Measurements from ENCODE around the gene LRRC23.
"Not testable (repeated sequence)": the region's sequence is repeated elsewhere in the genome, so short reads cannot be mapped to it uniquely, and the experiment has no call there.

Gene LRRC23

DNA sequence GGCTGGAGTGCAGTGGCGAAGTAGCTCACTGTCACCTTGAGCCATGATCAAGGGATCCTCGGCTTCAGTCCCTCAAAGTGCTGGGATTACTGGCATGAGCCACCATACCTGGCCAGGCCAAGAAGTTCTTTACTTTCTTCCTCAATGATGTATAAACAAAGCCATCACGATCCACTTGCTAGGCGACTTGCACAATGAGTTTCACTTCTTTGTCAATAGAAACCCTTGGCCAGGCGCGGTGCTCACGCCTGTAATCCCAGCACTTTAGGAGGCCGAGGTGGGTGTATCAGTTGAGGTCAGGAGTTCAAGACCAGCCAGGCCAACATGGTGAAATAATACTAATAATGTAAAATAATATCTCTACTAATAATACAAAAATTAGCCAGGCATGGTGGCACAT is 17.2 kb upstream of the LRRC23 start:
- no peak overlapping the region for H3K27ac Mint-ChIP-seq
- H3K36me3 Mint-ChIP-seq (ENCODE audit: low read depth), result peaks cover 14% of the 10 kb centered on the region
- H3K4me3 Mint-ChIP-seq, result no peak overlapping the region
- H3K9me3 Mint-ChIP-seq, result no peaks in the 10 kb centered on the region
- no peaks in the 10 kb centered on the region for H3K27me3 Mint-ChIP-seq
- H3K4me1 Mint-ChIP-seq (ENCODE audit: low read depth), result peaks cover 21% of the 10 kb centered on the region

DNA sequence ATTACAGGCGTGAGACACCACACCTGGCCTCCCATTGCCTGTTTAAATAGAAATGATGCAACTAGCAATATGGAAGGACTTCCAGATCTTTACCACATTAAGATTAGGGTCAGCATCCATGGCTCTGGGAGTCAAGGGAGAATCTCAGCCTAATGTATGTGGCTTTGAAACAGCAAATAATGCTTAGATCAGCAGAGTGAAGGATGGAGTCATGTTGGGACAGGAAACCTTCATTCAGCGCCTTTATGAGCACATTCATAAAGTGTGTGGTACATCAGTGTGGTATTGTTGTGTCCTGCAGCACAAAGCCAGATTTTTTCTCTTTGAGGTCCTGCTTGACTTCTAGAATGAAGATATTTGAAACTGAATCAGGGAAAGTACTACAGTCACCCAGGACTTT is 16.3 kb upstream of the LRRC23 start:
- H3K4me3 Mint-ChIP-seq, result no peak overlapping the region
- H3K36me3 Mint-ChIP-seq (ENCODE audit: low read depth), result peaks cover 11% of the 10 kb centered on the region
- H3K9me3 Mint-ChIP-seq, result no peaks in the 10 kb centered on the region
- H3K27me3 Mint-ChIP-seq, result no peaks in the 10 kb centered on the region
- peaks cover 23% of the 10 kb centered on the region for H3K4me1 Mint-ChIP-seq (ENCODE audit: low read depth)
- H3K27ac Mint-ChIP-seq, result no peak overlapping the region

- not testable (repeated sequence) for H3K4me3 Mint-ChIP-seq, H3K9me3 Mint-ChIP-seq, H3K27me3 Mint-ChIP-seq, H3K27ac Mint-ChIP-seq
- peaks cover 11% of the 10 kb centered on the region for H3K36me3 Mint-ChIP-seq (ENCODE audit: low read depth)
- H3K4me1 Mint-ChIP-seq (ENCODE audit: low read depth), result peaks cover 23% of the 10 kb centered on the region
Measured at GRCh38 chr12:6888794-6889193, 15.8 kb upstream of the LRRC23 start.

DNA sequence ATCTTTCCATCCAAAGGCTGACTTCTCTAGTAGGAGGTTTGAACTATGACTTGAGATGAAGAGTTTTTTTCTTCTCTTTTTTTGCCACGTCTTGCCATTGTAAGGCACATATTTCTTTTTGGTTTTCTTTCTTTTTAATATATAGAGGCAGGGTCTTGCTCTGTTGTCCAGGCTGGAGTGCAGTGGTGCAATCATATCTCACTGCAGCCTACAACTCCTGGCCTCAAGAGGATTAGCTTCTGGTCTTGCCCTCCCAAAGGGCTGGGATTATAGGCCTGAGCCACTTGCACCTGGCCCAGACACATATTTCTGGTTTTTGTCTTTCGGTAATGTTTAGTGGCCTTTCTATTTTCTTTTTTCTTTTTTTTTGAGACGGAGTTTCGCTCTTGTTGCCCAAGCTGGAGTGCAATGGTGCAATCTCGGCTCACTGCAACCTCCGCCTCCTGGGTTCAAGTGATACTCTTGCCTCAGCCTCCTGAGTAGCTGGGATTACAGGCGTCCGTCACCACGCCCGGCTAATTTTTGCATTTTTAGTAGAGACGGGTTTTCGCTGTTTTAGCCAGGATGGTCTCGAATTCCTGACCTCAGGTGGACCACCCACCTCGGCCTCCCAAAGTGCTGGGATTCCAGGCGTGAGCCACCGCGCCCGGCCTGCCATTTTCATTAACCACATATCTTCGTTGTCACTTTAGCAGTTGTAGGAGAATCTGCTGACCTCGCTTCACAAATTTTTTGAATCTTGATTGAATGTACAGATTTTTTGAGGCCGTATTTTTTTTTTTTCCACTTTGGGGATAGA is 14.6 kb upstream of the LRRC23 start:
- Mint-ChIP-seq H3K27ac (peak overlapping the region; percentile 96), H3K4me3 (peak overlapping the region; percentile 85)
- H3K27me3 Mint-ChIP-seq, result not testable (repeated sequence)

GRCh38 chr12:6890789-6891645 is 13.6 kb upstream of the LRRC23 start:
- Mint-ChIP-seq H3K4me1 (ENCODE audit: low read depth) (peaks cover 23% of the 10 kb centered on the region), H3K4me3 (peak overlapping the region; percentile 85), H3K36me3 (ENCODE audit: low read depth) (no peaks in the 10 kb centered on the region), H3K27ac (peak overlapping the region; percentile 96), H3K27me3 (no peaks in the 10 kb centered on the region), H3K9me3 (no peaks in the 10 kb centered on the region)

More for the DNA sequence above, 14.6 kb upstream of the LRRC23 start:
- not testable (repeated sequence) for H3K36me3 Mint-ChIP-seq (ENCODE audit: low read depth); H3K9me3 Mint-ChIP-seq
- H3K4me1 Mint-ChIP-seq (ENCODE audit: low read depth), result peaks cover 23% of the 10 kb centered on the region

DNA sequence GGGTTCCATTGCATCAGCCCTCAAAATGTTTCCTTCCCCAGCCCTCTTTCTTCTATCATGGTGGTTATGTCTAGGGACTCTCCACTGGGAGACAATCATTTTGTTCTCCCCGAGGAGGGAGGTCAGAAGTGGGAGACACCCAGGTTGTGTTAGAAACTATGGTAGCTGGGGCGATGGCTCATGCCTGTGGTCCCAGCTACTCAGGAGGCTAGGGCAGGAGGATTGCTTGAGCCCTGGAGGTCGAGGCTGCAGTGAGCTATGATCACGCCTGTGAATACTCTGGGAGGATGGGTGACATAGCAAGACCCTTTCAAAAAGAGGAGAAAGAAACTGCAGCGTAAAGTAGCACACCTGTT is 13.0 kb upstream of the LRRC23 start:
- H3K9me3 Mint-ChIP-seq, result no peaks in the 10 kb centered on the region
- no peaks in the 10 kb centered on the region for H3K36me3 Mint-ChIP-seq (ENCODE audit: low read depth)

GRCh38 chr12:6892683-6893082 is 11.9 kb upstream of the LRRC23 start:
- peak overlapping the region; percentile 40 for H3K27ac Mint-ChIP-seq
- H3K27me3 Mint-ChIP-seq; H3K9me3 Mint-ChIP-seq; H3K36me3 Mint-ChIP-seq (ENCODE audit: low read depth): not testable (repeated sequence)
- peak overlapping the region; percentile 85 for H3K4me3 Mint-ChIP-seq
- H3K4me1 Mint-ChIP-seq (ENCODE audit: low read depth), result peaks cover 23% of the 10 kb centered on the region

More for the DNA sequence above, 13.0 kb upstream of the LRRC23 start:
- H3K4me1 Mint-ChIP-seq (ENCODE audit: low read depth), result peaks cover 23% of the 10 kb centered on the region
- H3K4me3 Mint-ChIP-seq, result peak overlapping the region; percentile 85
- H3K27ac Mint-ChIP-seq, result peak overlapping the region; percentile 92
- no peaks in the 10 kb centered on the region for H3K27me3 Mint-ChIP-seq

DNA sequence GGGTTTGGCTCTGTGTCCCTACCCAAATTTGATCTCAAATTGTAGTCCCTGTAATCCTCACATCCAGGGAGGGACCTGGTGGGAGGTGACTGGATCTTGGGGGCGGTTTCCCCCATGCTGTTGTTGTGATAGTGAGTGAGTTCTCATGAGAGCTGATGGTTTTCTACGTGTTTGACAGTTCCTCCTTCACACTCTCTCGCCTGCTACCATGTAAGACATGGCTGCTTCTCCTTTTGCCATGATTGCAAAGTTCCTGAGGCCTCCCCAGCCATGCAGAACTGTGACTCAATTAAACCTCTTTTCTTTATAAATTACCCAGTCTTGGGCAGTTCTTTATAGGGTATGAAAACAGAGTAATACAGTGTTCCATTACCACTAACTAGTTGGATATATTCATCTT is 10.3 kb upstream of the LRRC23 start:
- no peaks in the 10 kb centered on the region for H3K27me3 Mint-ChIP-seq
- no peaks in the 10 kb centered on the region for H3K9me3 Mint-ChIP-seq
- no peak overlapping the region for H3K27ac Mint-ChIP-seq
- no peak overlapping the region for H3K4me3 Mint-ChIP-seq
- no peaks in the 10 kb centered on the region for H3K36me3 Mint-ChIP-seq (ENCODE audit: low read depth)
- H3K4me1 Mint-ChIP-seq (ENCODE audit: low read depth), result peaks cover 24% of the 10 kb centered on the region

DNA sequence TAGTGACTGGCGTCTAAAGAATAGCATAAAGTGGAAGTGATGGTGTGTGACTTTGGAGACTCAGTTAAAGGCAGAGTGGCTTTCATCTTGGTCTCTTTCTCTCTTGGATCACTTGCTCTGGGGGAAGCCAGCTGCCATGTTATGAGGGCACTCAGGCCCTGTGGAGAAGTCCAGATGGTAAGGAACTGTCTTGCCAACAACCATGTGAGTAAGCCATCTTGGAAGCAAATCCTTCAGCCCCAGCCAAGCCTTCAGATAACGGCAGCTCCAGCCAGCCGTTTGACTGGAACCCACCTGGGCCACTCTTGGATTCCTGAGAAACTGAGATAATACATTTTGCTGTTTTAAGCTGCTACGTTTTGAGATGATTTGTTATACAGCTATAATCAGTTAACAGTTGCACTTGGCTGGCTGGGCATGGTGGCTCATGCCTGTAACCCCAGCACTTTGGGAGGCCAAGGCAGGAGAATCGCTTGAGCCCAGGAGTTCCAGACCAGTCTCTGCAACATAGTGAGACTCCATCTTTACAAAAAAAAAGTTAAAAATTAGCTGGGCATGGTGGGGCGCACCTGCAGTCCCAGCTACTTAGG is 7.7 kb upstream of the LRRC23 start:
- no peaks in the 10 kb centered on the region for H3K36me3 Mint-ChIP-seq (ENCODE audit: low read depth)
- H3K9me3 Mint-ChIP-seq, result no peaks in the 10 kb centered on the region
- peaks cover 18% of the 10 kb centered on the region for H3K4me1 Mint-ChIP-seq (ENCODE audit: low read depth)
- no peak overlapping the region for H3K4me3 Mint-ChIP-seq
- no peak overlapping the region for H3K27ac Mint-ChIP-seq
- no peaks in the 10 kb centered on the region for H3K27me3 Mint-ChIP-seq

GRCh38 chr12:6899427-6899826 is 5.2 kb upstream of the LRRC23 start:
- H3K36me3 Mint-ChIP-seq (ENCODE audit: low read depth), result no peaks in the 10 kb centered on the region
- H3K4me1 Mint-ChIP-seq (ENCODE audit: low read depth), result peaks cover 13% of the 10 kb centered on the region
- H3K9me3 Mint-ChIP-seq, result no peaks in the 10 kb centered on the region
- no peak overlapping the region for H3K4me3 Mint-ChIP-seq
- H3K27ac Mint-ChIP-seq, result no peak overlapping the region
- no peaks in the 10 kb centered on the region for H3K27me3 Mint-ChIP-seq

GRCh38 chr12:6899837-6900519 is 4.6 kb upstream of the LRRC23 start:
- H3K27ac Mint-ChIP-seq, result no peak overlapping the region
- H3K9me3 Mint-ChIP-seq, result no peaks in the 10 kb centered on the region
- peaks cover 13% of the 10 kb centered on the region for H3K4me1 Mint-ChIP-seq (ENCODE audit: low read depth)
- H3K36me3 Mint-ChIP-seq (ENCODE audit: low read depth), result no peaks in the 10 kb centered on the region
- H3K27me3 Mint-ChIP-seq, result no peaks in the 10 kb centered on the region
- H3K4me3 Mint-ChIP-seq, result no peak overlapping the region

DNA sequence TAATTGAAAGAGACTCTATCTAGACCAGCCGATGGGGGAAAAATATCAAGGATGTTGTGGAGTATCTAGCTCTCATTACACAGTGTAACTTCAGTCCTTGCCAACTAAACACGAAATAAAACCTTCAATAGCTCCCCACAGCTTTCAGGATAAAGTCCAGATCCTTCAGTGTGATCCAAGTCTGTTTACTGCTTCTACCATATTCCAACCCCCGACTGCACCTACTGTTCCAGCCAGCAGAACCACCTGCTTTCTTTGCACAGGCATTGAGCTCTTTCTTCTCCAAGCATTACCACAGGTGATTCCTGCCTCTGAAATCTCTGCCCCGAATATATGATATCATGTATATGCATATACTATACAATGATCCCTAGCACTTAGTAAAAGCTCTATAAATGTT is 2.2 kb upstream of the LRRC23 start:
- peaks cover 13% of the 10 kb centered on the region for H3K4me1 Mint-ChIP-seq (ENCODE audit: low read depth)
- H3K36me3 Mint-ChIP-seq (ENCODE audit: low read depth), result no peaks in the 10 kb centered on the region
- H3K9me3 Mint-ChIP-seq, result no peaks in the 10 kb centered on the region
- H3K27me3 Mint-ChIP-seq, result no peaks in the 10 kb centered on the region
- no peak overlapping the region for H3K27ac Mint-ChIP-seq
- no peak overlapping the region for H3K4me3 Mint-ChIP-seq

DNA sequence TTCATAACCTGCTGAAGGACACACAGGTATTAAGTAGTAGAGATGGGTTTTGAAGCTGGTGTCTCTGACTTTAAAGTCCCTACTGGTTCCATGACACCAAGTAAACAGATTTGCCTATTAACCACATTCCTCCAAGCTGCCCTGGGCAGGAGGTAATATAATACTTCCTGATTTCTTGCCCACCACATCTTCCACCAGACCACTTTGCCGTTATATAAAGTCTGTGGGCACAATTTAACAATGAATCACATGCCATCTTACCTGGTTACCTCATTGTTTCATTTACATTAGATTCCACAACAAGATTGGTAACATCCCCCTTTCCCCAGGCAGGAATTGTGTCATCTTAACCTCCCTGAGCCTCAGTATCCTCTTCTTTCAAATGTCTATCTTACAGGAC is 900 bp upstream of the LRRC23 start:
- H3K27ac Mint-ChIP-seq, result no peak overlapping the region
- H3K4me1 Mint-ChIP-seq (ENCODE audit: low read depth), result peaks cover 13% of the 10 kb centered on the region
- no peaks in the 10 kb centered on the region for H3K9me3 Mint-ChIP-seq

DNA sequence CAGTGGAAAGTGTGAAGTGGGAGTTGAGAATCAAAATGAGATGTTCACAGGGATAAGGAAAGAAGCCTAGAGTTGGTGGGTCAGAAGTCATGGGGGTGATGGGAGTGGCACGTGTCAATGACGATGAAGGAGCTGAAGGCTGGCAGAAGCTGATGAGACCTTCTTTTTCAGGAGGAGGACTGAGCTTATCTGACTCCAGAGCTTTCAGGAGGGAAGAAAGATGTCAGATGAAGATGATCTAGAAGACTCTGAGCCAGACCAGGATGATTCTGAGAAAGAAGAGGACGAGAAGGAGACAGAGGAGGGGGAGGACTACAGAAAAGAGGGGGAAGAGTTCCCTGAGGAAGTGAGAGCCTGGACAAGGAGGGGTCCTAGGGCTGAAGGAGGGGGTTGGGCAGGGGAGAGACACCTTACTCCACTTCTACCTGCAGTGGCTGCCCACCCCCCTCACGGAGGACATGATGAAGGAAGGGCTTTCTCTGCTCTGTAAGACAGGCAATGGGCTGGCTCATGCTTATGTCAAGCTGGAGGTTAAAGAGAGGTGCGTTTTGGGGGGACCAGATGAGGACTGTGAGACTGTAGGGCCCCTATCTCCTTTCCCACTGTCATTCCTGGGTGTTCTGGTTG is 905 bp downstream of the LRRC23 start:
- H3K27ac Mint-ChIP-seq, result no peak overlapping the region
- H3K4me3 Mint-ChIP-seq, result no peak overlapping the region
- H3K4me1 Mint-ChIP-seq (ENCODE audit: low read depth), result peaks cover 2% of the 10 kb centered on the region
- no peaks in the 10 kb centered on the region for H3K27me3 Mint-ChIP-seq
- no peaks in the 10 kb centered on the region for H3K9me3 Mint-ChIP-seq
- no peaks in the 10 kb centered on the region for H3K36me3 Mint-ChIP-seq (ENCODE audit: low read depth)

More for the DNA sequence above, 900 bp upstream of the LRRC23 start:
- H3K4me3 Mint-ChIP-seq, result no peak overlapping the region
- H3K27me3 Mint-ChIP-seq, result no peaks in the 10 kb centered on the region
- no peaks in the 10 kb centered on the region for H3K36me3 Mint-ChIP-seq (ENCODE audit: low read depth)
